Neural progenitor cell (in vitro differentiated cells): ENCODE data around the gene KRTAP10-6.

Experiments used
- EZH2 ChIP-seq: fragments of 200-600 bp; sonication (generic); IDR thresholded peaks from 2 replicates; pipeline ENCODE4 v1.6.1; 2017; ENCODE audit warnings: antibody characterized with exemption, mild to moderate bottlenecking, moderate library complexity
- EZH2phosphoT487 ChIP-seq: fragments of 200-600 bp; sonication (generic); IDR thresholded peaks from 2 replicates; pipeline ENCODE4 v1.6.1; 2017; ENCODE audit warnings: antibody characterized with exemption
- TF ChIP-seq, protein P1 (sequence below): fragments of 200-600 bp; sonication (generic); IDR thresholded peaks from 2 replicates; pipeline ENCODE4 v1.5.1; 2017; ENCODE audit warnings: antibody characterized with exemption, mild to moderate bottlenecking

DNA sequence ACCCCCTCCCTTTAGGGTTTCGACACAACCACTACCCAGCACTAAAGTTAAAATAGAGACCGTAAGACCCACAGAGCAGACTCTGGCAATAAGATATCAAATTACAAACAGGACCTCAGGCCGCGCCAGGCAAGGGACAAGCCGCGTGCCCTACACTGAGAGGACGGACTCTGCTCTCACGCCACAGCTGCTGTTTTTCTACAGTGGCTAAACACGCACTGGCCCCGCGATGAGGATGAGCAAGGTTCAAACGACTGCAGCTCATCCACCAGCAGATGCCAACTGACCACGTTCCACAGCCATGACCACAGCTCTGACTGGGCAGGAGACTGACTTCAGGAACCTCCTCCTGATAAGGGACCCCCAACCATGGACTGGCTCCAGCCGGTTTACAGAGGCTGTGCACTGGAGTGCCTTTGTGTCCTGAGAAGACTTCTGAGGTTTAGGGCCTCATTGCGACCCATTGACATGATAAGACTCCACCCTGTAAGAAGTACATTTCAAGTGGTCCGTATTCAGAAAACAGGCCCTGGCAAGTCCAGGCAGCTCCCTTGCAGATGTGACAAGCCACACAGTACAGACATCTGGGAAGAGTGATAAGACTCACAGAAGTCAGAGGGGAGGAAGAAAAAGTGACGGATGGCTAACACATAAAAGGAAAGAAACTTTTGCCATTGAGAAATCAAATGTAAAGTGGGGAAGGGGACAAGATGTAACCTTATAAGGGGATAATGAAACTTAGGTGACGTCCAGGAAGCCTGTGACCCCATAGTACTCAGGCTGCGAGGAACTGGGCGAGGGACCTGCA is 1.5 kb upstream of the KRTAP10-6 start:
- TF ChIP-seq, protein P1, sequence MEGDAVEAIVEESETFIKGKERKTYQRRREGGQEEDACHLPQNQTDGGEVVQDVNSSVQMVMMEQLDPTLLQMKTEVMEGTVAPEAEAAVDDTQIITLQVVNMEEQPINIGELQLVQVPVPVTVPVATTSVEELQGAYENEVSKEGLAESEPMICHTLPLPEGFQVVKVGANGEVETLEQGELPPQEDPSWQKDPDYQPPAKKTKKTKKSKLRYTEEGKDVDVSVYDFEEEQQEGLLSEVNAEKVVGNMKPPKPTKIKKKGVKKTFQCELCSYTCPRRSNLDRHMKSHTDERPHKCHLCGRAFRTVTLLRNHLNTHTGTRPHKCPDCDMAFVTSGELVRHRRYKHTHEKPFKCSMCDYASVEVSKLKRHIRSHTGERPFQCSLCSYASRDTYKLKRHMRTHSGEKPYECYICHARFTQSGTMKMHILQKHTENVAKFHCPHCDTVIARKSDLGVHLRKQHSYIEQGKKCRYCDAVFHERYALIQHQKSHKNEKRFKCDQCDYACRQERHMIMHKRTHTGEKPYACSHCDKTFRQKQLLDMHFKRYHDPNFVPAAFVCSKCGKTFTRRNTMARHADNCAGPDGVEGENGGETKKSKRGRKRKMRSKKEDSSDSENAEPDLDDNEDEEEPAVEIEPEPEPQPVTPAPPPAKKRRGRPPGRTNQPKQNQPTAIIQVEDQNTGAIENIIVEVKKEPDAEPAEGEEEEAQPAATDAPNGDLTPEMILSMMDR = no peak
- TF ChIP-seq EZH2phosphoT487 (no peak), EZH2 (no peak)
